Upper lobe of left lung (tissue), 6 donors: ENCODE results near the gene RPL7A. TPM values are rescaled to one million over a fixed set of nuclear protein-coding genes. Genes with fewer than 3 reads are reported as not detected.

Source experiments
- ATAC-seq, 2 donors: fragments of 200-7000 bp; cut with Tn5 transposase; one replicate each; pipeline ENCODE4 v1.9.1; 2022; ENCODE audit warnings: mild to moderate bottlenecking in 2 of 2, moderate library complexity in 2 of 2; ENCODE audit not compliant: low FRiP score in 2 of 2
- DNase-seq, 2 donors: peaks; one replicate each; pipeline ENCODE4 v3.0.0-alpha.2; 2019 to 2020
- H3K27ac ChIP-seq, 4 donors: fragments of 200-600 bp; sonication (generic); one replicate each; pipeline ENCODE4 v1.5.1; 2016 to 2019
- H3K27me3 ChIP-seq, 4 donors: fragments of 200-600 bp; sonication (generic); one replicate each; pipeline ENCODE4 v1.5.1; 2017 to 2019
- H3K36me3 ChIP-seq, 4 donors: fragments of 200-600 bp; sonication (generic); one replicate each; pipeline ENCODE4 v1.5.1; 2016 to 2019
- H3K4me1 ChIP-seq, 4 donors: fragments of 200-600 bp; sonication (generic); one replicate each; pipeline ENCODE4 v1.5.1; 2018 to 2019
- H3K4me3 ChIP-seq, 4 donors: fragments of 200-600 bp; sonication (generic); one replicate each; pipeline ENCODE4 v1.5.1; 2017 to 2019; ENCODE audit warnings: mild to moderate bottlenecking in 2 of 4, moderate library complexity in 1 of 4
- H3K9me3 ChIP-seq, 4 donors: fragments of 200-600 bp; sonication (generic); one replicate each; pipeline ENCODE4 v1.5.1; 2018 to 2019
- EP300 ChIP-seq, 4 donors: sonication (generic); formaldehyde crosslinking; IDR thresholded peaks; one replicate each; pipeline ENCODE4 v1.5.1; 2017; ENCODE audit warnings: antibody characterized with exemption in 4 of 4, control low read depth in 2 of 4
- POLR2A ChIP-seq, 4 donors: fragments of 450-650 bp; IDR thresholded peaks; one replicate each; pipeline ENCODE4 v1.5.1; 2016 to 2017; ENCODE audit warnings: antibody characterized with exemption in 4 of 4, mild to moderate bottlenecking in 2 of 4
- POLR2AphosphoS5 ChIP-seq, 2 donors: sonication (generic); formaldehyde crosslinking; IDR thresholded peaks; one replicate each; pipeline ENCODE4 v1.5.1; 2017; ENCODE audit warnings: antibody characterized with exemption in 2 of 2
- WGBS, 2 donors: methylation state at CpG; one replicate each; pipeline ENCODE4 v1.1.5; 2017 to 2018; 5-methylcytosine and 5-hydroxymethylcytosine counted together
- total RNA-seq, 6 donors: library from RNA; depleted of rRNA in 4 of 6; stranded (reverse); fragments of >200 nt in 4 of 6; gene quantifications; one replicate each; pipeline versions ENCODE4 v1.1.0 to v1.2.1, GENCODE V29; 2016 to 2021
- TF ChIP-seq, protein P1 (sequence below), 6 experiments: fragments of 450-650 bp in 4 of 6; fragments of 200-600 bp in 2 of 6; sonication (generic) in 2 of 6; IDR thresholded peaks; one replicate each; pipeline ENCODE4 v1.5.1; 2016 to 2019; ENCODE audit warnings: antibody characterized with exemption in 6 of 6
- donor health status: DM: no; HTN: no; CAD: no; lungs with moderate emphysema.
- donor health status: DM: no; HTN: yes; CAD: no; lungs with severe emphysema.

Gene RPL7A
- total RNA-seq, 6 donors from 2014 or later = 840 to 1,613 (median 1,352) TPM

DNA sequence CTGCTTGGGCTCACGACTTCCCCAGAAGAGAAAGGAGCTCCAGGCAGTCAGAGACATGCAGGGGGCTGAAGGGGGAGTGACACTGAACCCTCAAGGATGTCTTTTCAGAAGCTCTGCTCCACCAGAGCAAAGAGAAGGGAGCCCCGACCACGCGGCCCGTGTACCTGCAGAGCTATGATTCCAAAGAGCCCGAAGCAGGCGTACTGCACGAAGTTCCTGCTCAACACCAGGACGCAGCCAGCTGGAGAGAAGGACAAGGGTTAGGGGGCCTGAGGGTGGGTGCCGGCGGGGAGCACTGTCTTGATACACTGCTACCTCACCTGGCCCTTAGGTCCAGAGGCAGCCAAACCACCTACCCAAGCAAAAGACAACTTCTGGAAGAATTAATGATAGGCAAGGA, 18.4 kb downstream of the RPL7A start:
- 89 to 93% methylated on average over 9 to 11 of the region's 11 CpGs for WGBS, 2 donors
- no peak overlapping the region for H3K27ac ChIP-seq
- TF ChIP-seq, protein P1, sequence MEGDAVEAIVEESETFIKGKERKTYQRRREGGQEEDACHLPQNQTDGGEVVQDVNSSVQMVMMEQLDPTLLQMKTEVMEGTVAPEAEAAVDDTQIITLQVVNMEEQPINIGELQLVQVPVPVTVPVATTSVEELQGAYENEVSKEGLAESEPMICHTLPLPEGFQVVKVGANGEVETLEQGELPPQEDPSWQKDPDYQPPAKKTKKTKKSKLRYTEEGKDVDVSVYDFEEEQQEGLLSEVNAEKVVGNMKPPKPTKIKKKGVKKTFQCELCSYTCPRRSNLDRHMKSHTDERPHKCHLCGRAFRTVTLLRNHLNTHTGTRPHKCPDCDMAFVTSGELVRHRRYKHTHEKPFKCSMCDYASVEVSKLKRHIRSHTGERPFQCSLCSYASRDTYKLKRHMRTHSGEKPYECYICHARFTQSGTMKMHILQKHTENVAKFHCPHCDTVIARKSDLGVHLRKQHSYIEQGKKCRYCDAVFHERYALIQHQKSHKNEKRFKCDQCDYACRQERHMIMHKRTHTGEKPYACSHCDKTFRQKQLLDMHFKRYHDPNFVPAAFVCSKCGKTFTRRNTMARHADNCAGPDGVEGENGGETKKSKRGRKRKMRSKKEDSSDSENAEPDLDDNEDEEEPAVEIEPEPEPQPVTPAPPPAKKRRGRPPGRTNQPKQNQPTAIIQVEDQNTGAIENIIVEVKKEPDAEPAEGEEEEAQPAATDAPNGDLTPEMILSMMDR (IDR thresholded peaks at IDR 0.05) = no peak
- TF ChIP-seq POLR2A (IDR thresholded peaks at IDR 0.05) (no peak), EP300 (IDR thresholded peaks at IDR 0.05) (no peak), POLR2AphosphoS5 (IDR thresholded peaks at IDR 0.05) (no peak)
- ATAC-seq = no peak
- no peaks in the 10 kb centered on the region for H3K27me3 ChIP-seq
- H3K9me3 ChIP-seq = no peaks in the 10 kb centered on the region
- DNase-seq = no peak
- H3K36me3 ChIP-seq = peaks cover 34 to 91% (median 56%) of the 10 kb centered on the region in 4 donors
- peaks cover 33 to 40% (median 38%) of the 10 kb centered on the region in 4 donors for H3K4me1 ChIP-seq
- no peak overlapping the region for H3K4me3 ChIP-seq

DNA sequence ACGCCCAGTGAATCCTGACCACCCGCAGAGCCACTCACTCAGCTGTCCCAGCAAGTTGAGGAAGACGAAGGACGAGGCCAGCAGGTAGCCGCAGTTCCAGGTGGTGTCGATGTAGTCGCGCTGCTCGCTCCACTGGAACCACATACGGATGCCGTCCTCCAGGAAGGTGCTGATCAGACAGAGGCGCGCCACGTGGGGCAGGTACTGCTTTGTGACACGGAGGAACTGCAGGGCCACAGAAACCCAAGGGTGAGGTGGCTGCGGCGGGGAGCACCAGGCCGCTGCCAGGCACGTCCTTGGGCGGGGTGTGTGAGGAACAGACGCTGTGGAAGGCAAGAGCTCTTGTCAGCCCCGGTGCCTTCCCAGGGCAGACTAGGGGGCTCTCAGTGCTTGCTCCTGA, 19.2 kb downstream of the RPL7A start:
- DNase-seq (no peak), ATAC-seq (no peak)
- Histone ChIP-seq H3K27ac (no peak overlapping the region), H3K4me1 (peaks cover 41 to 48% (median 46%) of the 10 kb centered on the region in 4 donors), H3K36me3 (peaks cover 33 to 84% (median 49%) of the 10 kb centered on the region in 4 donors), H3K4me3 (no peak overlapping the region), H3K9me3 (no peaks in the 10 kb centered on the region), H3K27me3 (no peaks in the 10 kb centered on the region)
- TF ChIP-seq EP300 (IDR thresholded peaks at IDR 0.05) (no peak), POLR2A (IDR thresholded peaks at IDR 0.05) (no peak), POLR2AphosphoS5 (IDR thresholded peaks at IDR 0.05) (no peak)
- TF ChIP-seq, protein P1 (IDR thresholded peaks at IDR 0.05) = no peak
- 94% methylated on average over 15 to 18 of the region's 22 CpGs for WGBS, 2 donors

- Histone ChIP-seq H3K9me3 (no peaks in the 10 kb centered on the region), H3K4me3 (no peak overlapping the region), H3K4me1 (peaks cover 47 to 54% (median 51%) of the 10 kb centered on the region in 4 donors), H3K36me3 (peaks cover 33 to 79% (median 47%) of the 10 kb centered on the region in 4 donors), H3K27ac (no peak overlapping the region), H3K27me3 (no peaks in the 10 kb centered on the region)
- no peak for TF ChIP-seq EP300 (IDR thresholded peaks at IDR 0.05)
- TF ChIP-seq, protein P1 (IDR thresholded peaks at IDR 0.05) = no peak
- no peak for TF ChIP-seq POLR2AphosphoS5 (IDR thresholded peaks at IDR 0.05)
- TF ChIP-seq POLR2A (IDR thresholded peaks at IDR 0.05) = no peak
- DNase-seq (no peak), ATAC-seq (no peak)
- 92% methylated on average over 10 of the region's 10 CpGs; no CpG with 5 or more reads in 1 of the 2 donors for WGBS, 2 donors
These were observed 19.8 kb downstream of the RPL7A start for GRCh38 chr9:133367778-133368177.

GRCh38 chr9:133368249-133368881, 20.3 kb downstream of the RPL7A start:
- Histone ChIP-seq H3K27ac (no peak overlapping the region), H3K4me1 (peaks cover 53 to 60% (median 57%) of the 10 kb centered on the region in 4 donors), H3K4me3 (no peak overlapping the region), H3K27me3 (no peaks in the 10 kb centered on the region), H3K36me3 (peaks cover 33 to 79% (median 45%) of the 10 kb centered on the region in 4 donors), H3K9me3 (no peaks in the 10 kb centered on the region)
- no peak for TF ChIP-seq POLR2AphosphoS5 (IDR thresholded peaks at IDR 0.05)
- TF ChIP-seq, protein P1 (IDR thresholded peaks at IDR 0.05) = no peak
- TF ChIP-seq POLR2A (IDR thresholded peaks at IDR 0.05) = no peak
- TF ChIP-seq EP300 (IDR thresholded peaks at IDR 0.05) = no peak
- DNase-seq (no peak), ATAC-seq (no peak)
- 80% methylated on average over 18 of the region's 18 CpGs for WGBS, 2 donors

DNA sequence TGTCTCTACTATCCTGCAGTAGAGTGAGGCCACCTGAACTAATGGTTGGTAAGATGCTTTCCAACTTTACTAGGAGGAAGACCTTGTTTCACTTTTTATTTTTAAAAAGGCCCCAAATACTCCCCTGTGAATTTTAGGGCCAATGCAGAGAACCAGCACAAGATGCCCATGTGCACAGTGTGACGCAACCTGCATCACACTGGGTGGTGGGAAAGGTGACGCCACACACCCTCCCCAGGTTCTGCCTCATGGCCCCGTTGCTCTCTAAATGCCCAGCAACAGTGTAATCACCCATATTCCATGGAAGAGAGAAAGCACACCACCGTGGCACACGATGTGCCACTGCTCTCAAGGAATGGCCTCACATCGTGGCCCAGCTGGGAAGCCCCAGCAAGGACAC, 21.4 kb downstream of the RPL7A start:
- no peak for DNase-seq
- H3K9me3 ChIP-seq = no peaks in the 10 kb centered on the region
- H3K4me1 ChIP-seq = peaks cover 61 to 68% (median 65%) of the 10 kb centered on the region in 4 donors
- no peaks in the 10 kb centered on the region for H3K27me3 ChIP-seq
- WGBS, 2 donors = 54 to 76% methylated on average over 4 to 6 of the region's 6 CpGs
- no peak for ATAC-seq
- H3K27ac ChIP-seq = peak overlapping the region in 2 of 4 donors; percentile 10 to 49
- H3K4me3 ChIP-seq = no peak overlapping the region
- no peak for TF ChIP-seq POLR2AphosphoS5 (IDR thresholded peaks at IDR 0.05)
- no peak for TF ChIP-seq POLR2A (IDR thresholded peaks at IDR 0.05)
- TF ChIP-seq EP300 (IDR thresholded peaks at IDR 0.05) = no peak
- TF ChIP-seq, protein P1 (IDR thresholded peaks at IDR 0.05) = no peak
- H3K36me3 ChIP-seq = peaks cover 23 to 68% (median 34%) of the 10 kb centered on the region in 4 donors
